HG03196 (cell line): Measurements from ENCODE around the gene HOXB5.
A peak's percentile ranks its signal among the peaks of the same experiment; 100 is the strongest.

Source experiments
- ATAC-seq: cut with Tn5 transposase; IDR thresholded peaks from one replicate; pipeline ENCODE4 v1.9.1; 2021; ENCODE audit not compliant: unreplicated experiment

Gene HOXB5

DNA sequence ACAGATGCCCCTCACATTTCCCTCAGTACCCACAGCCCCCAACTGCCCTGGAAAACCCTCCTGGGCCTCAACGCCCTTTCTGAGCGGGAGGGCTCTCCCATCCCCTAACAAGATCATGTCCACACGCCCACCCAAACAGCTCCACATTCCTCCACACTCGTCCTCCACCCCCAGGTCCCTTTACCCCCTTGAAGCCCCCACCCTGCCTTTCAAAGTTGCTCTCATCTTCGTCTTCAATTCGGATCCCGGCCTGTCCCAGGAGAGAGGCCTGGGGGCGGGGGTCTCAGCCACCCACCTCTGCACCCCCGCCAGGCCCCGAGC lies 29.8 kb downstream of the HOXB5 start:
- ATAC-seq = no peak

DNA sequence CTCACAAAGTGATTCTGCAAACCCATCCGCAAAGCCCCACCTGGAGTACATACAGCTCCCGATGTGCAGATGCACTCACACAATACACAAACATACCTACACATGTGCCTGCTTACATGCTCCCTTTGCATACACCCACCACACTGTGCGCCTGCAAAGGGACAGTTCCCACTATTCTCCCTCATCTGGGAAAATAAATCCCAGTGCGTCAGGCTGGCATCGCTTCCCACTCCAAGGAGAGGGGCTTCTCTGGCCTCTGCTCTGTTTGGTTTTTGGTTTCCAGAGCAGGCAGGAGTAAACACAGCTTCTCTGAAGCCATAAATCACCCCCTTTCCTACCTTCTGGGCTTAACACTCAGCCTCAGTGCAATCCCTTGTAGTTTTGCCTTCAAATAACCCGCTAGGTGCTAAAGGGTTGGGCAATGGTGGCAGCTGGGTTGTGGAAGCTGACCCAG lies 30.2 kb downstream of the HOXB5 start:
- ATAC-seq = no peak

DNA sequence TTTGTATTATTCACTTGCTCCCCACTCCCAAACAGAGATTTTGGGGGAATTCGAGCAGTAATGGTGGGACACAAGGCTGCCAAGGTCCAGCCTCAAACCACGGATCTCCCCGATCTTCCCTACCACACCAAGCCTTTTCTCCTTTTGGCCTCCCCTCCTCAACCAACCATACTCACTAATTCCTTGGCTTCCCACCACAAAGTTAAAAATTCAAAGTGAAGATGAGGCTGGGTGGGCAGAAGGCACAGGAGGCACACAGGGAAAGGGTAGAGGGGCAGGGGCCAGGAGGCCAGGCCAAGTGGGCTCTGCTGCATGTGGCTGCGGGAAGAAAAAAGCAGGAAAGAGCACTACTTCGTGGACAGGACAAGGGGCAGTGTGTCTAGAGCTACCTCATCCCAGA lies 30.6 kb downstream of the HOXB5 start:
- ATAC-seq = no peak

DNA sequence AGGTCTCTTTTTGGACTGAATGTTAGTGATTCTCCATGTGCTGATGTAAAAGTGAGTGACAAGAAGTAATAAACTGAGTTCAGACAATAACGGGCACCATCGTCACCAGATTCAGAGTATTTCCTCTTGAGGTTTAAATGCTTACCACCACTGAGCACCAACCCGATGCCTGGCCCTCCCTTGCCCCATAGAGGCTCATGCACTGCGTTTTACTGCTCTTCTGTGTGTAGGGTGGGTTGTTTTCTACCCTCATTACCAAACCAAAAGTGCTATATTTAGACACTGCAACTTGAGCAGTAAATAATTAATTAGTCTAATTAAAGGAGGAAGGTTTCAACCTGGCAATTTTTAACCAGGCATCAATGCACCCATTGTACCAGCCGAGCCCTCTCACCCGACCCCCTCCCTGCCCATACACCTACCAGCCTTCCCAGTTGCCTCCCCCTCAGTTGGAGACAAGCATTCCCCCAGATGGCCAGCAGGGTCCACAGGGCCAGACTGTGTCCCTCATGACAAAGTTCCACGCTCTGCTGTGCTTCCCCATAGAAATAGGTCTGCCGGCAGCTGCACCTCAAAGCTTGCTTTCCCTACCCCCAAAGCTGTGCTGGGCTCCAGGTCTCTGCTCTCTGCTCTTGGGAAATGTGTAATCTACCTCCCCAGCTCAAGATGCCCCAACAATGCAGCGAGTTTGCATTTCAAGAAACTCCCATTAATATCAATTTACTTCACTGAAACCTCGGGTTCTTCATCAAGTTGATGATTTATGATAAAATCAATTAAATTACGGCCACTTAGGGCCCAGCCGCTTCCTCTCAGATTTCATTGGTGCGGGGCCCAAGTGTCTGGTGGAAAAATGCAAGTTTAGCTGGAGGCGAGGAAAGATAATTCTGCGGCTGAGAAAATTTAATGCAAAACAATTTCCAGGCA lies 31.4 kb downstream of the HOXB5 start:
- ATAC-seq = peak; percentile 79

DNA sequence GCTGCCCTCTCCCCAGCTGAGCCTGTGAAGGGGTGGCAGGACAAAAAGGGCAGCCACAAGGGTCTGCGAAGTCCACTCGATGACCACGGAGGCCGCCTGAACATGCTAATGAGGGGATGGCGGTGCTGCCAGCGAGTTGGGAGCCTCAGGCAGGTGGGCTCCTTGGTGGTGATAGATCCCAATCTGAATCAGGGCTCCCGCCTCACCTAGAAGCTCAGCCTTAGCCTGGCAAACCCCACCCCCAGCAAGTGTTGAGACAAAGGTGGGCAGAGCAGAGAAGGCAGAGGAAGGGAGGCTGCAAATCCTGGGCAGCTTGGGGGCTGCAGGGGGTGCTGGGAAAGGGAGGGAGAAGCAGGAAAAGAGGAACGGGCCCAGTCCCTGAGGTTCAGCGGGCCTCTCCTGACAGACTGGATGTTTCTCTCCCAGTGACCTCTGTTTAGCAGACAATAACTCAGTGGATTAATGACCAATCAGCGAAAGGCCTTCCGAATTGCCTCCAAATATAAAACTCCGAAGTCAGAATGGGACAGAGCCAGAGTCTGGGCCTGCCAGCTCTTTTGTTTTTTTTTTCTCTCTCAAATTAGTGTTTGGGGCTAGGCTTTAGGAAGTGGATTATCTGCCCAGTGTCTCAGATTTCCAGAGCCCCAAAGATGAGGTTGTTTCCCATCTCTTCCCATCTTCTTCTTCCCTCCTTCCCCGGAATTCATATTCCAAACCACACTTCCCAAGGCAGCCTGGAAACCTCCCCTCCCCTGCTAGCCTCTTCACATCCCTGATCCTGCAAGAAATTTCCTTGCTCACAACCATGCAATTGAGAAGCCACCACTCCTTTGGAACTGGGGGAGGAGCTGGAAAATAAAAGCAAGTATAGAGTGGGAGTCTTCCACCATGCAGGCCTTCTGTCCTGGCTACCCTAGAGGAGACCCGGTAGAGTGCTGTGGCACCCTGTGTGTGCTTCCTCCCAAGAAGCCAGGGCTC lies 33.5 kb downstream of the HOXB5 start:
- no peak for ATAC-seq

DNA sequence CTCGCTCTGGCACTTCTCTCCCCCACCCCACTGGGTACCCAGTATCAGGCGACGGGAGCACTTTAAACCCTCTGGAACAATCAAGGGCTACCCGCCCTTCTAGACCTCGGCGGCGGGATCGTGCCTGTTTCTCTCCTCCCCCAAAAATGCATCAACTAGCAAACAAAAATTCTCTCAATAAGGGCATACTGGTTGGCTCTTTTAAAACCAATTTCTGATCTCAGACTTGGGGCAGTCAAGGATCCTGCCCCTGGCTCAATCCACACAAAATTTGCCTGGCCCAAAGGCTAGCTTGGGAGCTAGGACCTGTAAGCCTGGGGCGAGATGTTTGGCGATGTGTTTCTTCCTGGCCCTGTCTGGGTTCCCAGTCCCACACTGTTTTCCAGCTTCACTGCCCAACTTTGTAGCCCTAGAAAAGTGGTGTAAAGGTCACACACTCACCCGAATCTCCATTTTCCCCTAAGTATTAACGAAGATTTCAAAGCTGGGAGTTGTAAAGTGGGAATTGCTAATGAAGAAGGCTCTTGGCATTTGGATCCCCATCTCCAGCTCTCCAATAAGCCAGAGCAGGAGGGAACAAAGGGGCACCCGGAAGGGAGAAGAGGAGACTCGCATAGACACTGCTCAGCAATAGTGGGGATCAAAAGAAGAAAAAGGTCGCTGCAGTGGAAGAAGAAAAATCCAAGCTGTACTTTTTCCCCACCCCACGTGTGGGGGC lies 34.3 kb downstream of the HOXB5 start:
- ATAC-seq = no peak

DNA sequence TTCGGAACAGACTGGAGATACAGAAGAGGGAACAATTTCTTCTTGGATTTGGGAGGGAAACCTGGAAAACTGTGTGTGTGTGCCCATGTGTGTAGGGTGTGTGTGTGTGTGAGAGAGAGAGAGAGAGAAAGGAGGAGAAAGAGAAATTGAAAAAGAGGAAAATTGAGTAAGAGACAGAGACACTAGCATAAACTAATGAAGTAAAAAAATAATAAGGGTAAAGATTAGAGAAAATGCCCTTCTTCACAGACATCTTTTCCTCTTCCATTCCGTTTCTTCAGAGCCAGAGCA lies 34.8 kb downstream of the HOXB5 start:
- ATAC-seq = no peak

DNA sequence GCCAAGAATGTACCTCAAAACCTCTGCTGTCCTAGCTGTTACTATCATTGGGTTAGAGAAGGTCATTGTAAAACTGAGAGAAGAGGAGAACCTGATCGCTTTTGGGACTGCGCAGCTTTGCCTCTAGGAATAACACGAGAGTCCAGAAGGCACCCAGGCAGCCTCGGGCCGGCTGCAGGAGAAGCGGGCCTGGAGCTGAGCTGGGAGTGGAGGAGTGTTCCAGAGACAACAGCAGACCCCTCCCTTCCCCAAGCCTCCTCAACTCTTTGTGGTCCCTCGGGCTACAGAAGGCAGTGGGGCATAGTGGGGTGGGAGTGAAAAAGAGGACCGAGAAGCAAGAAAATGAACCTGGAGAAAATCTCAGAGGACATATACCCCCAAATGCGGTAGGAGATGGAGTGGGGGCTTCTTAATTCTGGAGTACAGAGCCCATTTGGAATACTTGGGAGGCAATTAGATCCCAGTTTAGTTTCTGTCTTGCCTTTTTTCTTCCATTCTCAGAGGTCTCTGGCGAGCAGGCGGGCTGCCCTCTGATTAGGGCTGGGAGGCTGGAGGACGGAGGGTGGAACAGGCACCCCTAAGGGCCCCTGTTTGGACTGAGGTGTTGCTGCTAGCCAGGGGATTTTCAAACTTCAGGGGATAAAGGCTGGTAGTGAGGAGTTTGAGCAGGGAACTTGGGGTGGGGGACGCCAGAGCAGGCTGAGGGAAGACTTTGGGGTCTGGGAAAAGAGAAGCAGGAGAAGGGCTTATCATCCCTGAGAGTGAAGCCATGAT lies 35.3 kb downstream of the HOXB5 start:
- ATAC-seq = no peak

DNA sequence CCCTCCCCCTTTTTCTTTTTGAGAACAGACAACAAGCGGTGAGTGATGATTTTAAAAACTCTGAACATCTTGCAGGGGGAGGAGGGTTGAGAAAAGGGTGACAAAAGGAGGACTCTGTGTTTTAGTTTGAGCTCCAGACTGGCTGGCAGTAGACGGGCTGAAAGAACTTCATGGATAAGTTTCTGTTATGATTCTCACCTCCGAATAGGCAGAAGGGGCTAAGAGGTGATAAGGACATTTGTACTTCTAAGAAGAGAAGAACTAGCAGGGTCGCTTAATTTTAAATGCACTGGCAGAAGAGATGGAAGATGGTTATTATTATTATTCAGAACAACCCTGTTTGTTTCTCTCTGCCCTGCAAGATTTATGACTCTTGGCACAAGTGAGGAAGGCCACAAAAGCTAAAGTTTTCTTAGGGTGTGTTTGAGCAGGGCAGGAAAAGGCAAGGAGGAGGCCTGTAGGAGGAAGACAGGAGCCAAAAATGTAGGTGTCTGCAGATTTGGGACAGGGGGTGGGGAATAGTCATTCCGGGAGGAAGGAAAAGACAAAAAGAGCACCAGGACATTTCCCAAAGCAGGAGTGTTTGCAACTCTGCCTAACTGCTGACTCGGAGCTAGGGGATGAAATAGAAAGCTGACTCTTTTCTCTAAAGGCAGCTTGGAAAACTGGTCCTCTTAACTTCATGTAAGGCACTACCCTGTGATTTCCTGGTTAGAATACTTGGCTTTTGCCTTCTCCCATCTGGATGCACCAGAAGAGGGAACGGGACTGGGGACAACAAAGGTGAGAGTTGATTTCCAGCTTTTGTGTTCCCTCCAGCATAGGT lies 36.8 kb downstream of the HOXB5 start:
- no peak for ATAC-seq

DNA sequence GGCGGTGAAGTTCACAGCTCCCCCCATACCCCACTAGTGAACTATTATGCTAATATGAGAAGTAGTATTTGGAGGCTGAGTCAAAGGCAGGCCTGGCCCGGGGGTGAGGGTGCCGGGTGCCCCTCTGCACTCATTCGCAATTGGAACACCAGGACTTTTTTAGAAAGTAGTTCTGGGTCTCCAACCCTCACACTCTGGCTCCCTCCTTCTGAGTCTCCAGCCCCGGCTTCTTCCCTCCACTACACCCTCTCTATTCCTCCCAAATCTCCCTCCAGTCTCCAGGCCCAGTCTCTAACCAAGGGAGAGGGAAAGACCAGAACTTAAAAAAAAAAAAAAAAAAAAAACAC lies 37.4 kb downstream of the HOXB5 start:
- no peak for ATAC-seq

DNA sequence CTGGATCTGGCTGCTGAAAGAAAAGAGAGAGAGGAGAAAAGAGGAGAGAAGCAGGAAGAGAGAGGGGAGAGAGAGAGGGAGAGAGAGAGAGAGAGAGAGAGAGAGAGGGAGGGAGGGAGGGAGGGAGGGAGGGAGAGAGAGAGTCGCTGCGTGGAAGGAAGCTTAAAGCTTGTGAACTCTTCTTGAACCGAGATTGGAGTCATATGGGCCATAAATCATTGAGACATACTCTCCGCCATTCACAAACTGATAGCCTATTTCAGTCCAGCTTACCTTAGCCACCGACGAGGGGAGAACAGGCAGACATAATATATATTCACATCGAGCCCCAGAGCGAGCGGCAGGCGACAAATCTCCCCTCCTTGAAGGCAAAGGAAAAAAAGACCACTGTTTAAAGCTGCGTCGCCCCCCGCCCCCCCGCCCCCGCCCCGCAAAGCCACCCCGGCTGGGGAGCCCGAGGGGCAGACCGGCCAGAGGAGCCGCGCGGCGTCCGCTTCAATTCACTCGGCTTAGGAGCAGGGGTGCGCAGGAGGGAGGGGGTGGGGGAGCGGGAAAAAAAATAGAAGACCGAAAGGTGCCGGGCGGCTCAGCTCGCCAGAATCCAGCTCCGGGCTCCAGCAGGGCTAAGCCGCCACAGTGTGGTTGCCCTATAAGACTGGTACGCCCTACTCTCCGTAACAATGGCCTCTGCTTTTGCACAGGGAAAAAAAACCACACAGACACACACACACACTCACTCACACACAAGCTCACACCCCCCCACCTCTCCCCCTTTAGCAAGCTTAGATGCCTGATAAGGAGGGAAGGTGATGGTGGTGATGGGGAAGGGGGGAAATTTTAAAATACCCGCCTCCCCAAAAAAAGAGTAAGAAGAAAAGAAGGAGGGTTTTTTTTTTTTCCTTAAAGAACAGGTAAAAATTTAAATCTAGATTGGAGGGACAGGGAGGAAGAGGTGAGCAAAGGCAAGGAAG lies 38.0 kb downstream of the HOXB5 start:
- no peak for ATAC-seq

DNA sequence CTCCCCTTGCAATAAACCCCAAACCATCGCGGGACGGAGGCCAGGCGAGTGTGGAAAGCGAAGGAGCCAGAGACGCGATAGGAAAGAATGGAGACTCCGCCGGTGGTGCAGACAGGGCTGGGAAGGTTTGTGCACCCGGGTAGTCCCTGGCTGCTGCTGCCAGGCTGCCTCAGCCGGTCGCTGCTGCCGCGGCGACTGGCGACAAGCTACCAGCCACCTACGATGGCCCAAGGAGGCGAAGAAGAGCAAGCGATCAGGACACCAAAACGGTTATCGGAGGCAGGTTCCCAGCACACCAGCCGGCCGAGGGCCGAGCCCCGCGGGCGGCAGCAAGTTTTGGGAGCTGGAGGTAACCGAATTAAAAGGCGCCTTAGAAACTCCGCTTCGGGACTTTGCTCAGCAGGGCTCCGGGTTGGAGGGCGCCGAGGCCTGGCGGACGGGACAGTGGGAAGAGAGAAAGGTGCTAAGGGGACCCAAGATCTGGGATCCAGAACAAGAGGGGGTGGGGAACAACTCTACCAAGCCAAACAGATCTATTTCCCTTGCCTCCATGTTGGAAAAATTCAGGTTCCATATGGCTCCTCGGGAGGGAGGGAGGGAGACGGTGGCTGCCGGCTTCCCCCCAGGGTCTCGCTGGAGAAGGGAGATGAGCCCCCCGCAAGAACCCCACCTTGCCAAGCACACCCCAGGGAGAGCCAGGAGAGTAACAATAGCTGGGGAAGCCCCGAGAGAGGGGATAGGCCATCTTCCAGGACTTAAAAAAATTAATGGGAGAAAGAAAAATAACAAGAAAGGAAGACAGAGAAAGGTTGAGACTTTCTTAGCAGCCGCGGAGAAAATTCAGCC lies 38.9 kb downstream of the HOXB5 start:
- no peak for ATAC-seq

DNA sequence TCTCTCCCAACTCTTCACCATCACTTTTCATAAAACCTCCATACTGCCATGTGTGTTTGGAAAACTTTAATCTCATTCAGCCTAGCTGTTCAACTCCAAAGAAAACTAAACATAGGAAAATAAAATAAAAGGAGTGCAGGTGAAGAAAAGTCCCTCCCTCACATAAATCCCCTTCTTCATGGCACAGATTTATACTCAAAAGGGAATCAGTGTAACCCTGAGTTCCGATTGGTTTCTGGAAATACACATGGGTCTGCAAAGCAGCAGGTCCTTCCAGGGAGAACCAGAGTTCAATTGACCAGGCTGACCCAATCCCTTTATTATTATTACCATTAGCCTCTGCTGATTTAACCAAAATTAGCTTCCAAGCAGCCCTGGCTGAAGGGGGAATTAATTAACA lies 39.8 kb downstream of the HOXB5 start:
- no peak for ATAC-seq

DNA sequence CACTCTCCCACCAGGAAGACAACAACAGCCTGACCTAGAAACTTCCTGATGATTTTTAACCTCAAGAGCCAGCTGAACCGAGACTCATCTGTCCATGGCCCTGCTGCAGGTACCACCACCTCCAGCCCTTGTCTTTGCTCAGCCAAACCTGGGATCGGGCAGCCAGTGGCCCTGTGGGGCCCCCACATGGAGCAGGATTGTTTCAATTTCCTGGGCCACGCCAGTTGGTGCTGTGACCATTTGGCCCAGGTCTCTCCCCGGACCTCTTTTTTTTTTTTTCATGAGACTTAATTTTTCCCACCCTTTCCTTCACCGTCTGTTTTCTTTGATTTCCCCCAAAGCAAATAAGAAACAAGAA lies 40.4 kb downstream of the HOXB5 start:
- ATAC-seq = no peak

DNA sequence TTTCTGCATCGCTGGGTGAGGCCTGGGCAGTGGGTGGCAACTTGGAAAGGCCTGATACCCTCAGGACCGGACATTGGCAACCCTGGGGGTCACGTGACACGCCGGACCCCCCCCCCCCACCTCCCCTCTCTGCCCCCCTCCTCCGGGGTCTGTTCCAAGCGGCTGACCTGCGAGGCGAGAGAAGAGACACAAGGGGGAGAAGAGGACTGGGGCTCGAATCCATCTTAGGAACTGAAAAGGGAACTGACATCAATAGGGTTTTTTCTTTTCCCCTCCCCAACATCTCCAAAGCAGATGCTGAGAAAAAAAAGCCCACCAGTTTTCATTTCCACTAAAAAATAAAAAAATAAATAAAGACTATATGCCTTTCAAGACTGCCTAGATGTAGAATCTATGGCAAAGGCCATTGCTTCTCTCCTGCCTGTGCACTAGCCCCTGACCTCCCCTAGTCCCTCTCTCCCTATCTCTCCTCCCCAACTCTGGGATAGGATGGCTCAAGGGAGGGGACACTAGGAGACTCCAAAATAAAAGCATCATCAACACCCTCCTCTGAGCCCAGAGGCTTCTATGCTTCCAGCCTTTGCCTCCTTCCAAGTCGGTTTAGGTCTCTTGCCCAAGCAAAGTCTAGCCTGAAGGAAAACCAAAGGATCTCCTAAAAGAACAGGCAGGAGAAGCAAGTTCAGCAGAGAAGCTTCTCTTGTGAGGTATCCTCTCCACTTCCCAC lies 41.0 kb downstream of the HOXB5 start:
- no peak for ATAC-seq

DNA sequence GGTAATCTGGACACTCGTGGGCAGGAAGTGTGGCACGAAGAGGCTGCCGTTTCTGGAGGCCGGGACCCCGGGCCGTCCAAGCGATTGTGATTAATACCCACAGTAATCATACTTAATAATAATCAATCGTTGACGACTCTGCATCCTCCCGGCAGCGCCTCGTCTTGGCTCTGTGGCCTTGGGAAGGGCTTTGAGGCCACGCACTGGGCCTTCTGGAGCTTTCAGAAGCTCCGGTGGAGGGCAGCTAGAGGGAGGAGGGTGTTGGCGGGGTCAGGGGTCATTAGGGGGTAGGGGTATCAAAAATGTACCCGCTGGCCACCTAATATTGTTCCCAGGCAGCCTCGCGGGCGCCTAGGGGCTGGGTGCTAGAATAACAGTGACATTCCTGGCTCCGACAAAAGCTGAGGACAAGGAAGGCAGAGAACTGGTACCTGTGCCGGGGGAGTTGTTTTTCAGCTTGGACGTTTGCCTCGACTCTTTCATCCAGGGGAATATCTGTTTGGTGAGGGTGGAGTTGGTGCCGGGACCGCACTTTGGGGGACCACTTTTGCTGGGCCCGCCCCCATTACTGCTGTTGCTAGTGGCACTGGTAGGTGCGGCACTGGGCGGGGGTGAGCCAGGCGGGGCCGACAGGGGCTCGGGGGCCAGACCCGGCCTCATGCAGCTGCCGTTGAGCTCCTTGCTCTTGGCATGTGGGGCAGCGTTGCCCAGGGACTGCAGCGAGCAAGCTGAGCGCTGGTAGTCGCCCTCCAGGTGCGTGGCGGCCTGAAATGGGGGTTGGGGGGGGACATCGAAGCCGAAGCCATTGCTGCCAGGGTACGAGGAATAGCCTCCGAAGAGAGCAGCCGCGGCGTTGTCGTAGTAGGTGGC lies 41.7 kb downstream of the HOXB5 start:
- no peak for ATAC-seq

DNA sequence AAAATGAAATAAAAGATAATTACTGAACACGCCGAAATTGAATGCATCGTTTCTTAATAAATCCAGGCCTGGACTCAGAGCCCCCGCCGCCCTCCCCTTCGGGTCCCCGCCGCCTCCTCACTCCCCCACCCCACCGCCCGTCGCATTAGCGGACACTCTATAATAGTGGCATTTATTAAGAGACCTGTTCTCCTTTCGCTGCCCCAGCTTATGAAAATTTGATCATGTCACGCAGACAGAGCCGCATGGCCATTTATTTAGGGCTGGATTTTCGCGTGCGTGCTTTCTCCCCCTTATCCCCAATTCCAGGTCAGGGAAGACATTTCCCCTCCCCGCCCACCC lies 42.4 kb downstream of the HOXB5 start:
- no peak for ATAC-seq
